ENCODE measurements around the gene RPS6KA5.
"Not testable (repeated sequence)": the region's sequence is repeated elsewhere in the genome, so short reads cannot be mapped to it uniquely, and the experiment has no call there.

Gene RPS6KA5

DNA sequence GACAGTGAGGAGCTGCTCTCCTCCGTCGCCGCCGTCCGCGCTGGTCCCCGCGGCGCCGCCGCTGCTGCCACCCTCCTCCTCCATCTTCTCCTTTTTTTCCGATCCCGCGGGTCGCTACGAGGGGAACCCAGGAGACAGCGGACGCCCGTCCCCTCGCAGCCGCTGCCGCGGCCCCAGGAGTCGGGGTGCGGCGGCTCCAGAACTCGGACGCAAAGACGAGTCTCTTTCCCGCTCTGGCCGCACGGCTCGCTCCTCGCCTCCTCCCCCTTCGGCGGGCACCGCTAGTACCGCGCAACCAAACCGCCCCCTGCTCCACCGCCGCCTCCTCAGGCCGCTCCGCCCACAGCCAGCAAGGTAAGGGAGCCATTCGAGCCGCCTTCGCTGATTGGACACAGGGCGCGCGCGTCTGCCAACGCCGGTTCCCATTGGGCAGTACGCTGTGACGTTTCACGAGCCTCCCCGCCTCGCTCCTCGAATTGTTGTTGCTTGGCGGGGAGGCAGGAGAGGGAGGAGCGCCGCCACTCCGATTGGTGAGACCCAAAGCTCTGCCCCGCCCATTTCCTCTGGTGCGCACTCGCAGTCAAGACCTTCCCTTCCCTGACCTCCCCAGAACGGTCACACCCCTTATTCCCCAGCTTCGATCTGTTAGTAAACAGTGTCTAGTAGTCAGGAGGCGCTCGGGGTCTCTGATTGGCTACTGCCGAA lies at the start of gene RPS6KA5:
Gene RPS6KA5 (minus strand): TSS at position 291 of the 705 bp plus-strand sequence. CDS start 207 bp downstream, at position 84.
- FAIRE-seq, result peak; percentile 99

DNA sequence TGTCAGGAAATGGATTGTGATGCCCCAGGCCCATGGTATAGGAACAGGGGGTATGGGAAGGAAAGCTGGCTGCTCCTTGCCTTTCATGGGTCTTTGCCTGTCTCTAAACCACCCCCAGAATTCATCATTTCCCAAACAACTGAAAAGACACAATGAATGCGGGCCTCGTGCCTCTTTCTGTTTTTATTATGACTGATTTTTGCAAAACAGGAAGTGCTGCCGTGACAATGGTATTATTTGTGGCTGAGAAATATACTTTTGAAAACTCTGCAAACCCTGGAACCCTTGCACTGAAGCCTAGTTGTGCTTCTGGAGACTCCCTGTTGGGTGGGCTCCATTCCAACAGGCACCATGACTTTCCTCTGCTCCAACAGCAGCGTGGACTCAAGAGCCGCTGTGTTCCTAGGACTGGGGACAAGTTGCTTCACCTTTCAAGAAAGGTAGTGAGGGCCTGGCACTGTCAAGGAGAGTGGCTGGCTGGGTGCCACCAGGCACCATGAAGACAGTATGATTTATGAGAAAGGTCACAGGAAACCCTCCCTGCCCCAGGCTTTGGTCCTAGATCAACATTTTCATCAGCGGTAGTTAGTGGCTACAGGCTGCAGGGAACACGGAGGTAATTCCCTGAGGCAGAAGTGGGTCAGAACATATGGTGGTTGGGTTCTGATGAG lies 48.6 kb upstream of the RPS6KA5 start:
- FAIRE-seq, result no peak

DNA sequence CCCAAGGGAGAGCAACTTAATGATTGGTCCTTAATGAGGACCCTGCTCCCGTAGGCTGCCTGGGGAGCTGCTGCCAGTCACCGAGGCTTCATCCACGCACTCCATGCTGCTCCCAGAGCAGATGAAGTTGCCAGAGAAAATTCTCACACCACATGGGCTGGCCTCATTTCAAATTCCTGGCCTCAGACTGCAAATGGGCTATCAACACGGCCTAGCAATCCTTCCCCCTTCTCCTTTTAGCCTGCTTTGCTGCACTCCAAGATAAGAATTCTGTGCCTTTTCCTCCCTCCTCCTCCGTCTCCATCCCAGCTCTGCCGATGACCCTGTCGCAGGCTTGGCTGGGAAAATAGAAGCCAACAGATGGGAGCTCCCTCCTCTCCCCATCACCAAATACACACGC lies 42.7 kb upstream of the RPS6KA5 start:
- no peak for FAIRE-seq

DNA sequence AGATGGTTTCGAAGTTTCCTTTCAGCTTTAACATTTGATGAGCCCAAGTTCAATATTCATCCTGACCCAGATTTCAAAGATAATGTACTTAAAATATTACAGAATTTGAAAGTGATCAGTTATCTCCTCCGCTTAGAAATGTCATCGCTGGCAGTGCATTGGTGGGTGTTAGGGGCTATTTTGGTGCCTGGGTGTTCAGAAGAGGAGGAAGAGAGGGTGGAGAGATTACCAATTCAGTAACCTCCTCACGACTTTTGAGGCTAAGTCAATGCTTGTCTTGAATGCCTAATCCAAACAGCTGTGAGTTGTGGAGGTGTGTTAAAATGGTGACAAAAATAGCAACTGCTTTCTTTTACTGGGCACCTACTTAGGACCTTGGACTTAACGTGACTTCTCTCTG lies 39.7 kb upstream of the RPS6KA5 start:
- no peak for FAIRE-seq

DNA sequence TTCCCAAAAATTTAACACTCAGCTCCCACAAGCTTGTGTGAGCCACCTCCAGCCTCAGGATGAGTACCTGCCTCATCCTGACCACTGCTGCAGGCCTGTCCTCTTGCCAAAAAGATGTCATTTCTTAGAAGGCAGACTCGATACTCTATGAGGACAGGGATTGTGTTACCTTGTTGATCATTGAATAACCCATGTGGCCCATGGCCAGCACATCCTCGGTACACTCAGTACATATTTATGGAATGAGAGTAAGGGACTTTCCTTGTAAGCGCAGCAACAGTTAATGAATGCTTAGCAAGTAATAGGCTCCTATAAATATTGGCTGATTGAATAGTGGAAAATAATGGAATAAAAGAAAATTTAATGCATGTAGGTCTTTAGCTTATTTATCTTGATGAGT lies 38.1 kb upstream of the RPS6KA5 start:
- FAIRE-seq, result no peak

DNA sequence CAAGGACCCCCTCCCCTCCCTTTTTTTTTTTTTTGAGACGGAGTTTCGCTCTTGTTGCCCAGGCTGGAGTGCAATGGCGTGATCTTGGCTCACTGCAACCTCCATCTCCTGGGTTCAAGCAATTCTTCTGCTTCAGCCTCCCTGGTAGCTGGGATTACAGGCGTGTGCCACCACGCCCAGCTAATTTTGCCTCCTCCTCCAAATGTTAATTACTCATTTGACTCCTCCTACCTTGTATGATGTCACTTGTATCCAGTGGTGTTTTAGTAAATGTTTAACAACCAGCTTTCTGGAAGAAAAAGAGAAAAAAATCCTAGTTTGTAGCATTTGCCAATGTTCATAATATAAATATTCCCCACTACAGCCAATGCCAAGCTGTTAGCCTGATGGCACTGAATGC lies 37.2 kb upstream of the RPS6KA5 start:
- not testable (repeated sequence) for FAIRE-seq

DNA sequence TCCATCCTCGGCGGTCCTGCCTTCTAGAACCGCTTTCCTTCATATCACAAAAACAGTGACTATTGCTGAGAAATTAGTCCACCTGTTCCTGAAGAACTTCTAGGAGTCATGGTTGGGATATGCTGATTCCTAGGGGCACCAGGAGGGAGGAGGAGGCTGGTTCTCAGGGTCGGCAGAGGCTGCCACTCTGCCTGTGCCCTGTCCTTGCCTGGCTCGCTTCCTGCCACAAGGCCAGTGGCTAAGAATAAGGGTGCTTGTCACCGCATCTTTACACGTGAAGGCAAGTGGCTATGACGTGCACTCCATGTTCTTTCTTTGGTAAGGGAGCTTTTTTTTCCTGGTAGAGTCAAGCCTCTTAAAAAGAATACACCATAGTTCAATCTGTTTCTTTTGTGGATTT lies 34.7 kb upstream of the RPS6KA5 start:
- no peak for FAIRE-seq

DNA sequence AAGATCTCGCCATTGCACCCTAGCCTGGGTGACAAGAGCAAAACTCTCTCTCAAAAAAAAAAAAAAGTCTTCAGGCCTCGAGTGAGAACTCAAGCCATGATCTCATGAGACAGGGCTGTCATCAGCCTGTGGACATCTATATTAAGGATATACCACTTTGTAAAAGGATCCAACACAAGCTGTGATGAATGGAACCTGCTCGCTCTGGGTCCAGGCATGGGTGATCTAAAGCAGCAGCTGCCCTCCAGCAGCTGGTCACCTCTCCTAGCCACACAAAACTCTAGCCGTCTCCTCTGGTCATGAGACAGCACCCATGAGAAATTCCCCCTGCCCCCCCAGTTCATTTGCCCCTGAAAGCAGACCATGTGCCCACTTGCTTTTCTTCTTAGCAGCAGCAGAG lies 34.3 kb upstream of the RPS6KA5 start:
- FAIRE-seq, result no peak

DNA sequence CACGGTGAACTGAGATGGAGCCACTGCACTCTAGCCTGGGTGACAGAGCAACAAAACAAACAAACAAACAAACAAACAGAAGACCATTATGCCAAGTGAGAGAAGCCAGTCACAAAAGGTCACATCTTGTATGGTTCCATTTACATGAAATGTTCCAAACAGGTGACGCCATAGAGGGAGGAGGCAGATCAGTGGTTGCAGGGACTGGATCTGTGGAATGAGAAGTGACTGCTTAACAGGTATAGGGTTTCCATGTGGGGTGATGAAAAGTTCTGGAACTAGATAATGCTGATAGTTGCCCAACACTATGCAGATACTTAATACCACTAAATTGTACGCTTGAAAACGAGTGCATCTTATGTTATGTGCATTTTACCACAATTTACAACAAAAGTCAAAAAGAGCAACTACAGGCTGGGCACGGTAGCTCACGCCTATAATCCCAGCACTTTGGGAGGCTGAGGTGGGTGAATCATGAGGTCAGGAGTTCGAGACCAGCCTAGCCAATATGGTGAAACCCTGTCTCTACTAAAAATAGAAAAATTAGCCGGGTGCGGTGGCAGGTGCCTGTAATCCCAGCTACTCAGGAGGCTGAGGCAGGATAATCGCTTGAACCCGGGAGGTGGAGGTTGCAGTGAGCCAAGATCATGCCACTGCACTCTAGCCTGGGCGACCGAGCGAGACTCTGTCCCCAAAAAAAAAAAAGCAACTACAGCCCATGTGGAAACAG lies 33.5 kb upstream of the RPS6KA5 start:
- not testable (repeated sequence) for FAIRE-seq

DNA sequence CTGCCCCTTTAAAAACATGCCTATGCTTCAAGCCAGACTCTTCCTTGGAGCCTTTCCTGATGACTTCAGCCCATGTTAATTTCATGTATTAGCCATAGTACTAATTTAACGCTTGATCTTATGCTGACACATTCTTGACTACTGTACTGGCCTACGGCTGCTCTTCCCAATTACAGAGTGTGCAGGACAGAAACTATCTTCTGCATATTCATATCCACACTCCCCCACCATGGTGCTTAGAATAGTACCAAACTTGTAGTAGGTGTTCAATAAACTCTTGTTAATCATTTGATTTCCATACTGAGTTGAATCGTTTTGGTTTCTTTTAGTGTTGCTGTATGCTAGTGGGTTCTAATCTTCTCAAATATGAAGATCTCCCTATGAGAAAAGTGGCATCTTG lies 31.6 kb upstream of the RPS6KA5 start:
- no peak for FAIRE-seq

DNA sequence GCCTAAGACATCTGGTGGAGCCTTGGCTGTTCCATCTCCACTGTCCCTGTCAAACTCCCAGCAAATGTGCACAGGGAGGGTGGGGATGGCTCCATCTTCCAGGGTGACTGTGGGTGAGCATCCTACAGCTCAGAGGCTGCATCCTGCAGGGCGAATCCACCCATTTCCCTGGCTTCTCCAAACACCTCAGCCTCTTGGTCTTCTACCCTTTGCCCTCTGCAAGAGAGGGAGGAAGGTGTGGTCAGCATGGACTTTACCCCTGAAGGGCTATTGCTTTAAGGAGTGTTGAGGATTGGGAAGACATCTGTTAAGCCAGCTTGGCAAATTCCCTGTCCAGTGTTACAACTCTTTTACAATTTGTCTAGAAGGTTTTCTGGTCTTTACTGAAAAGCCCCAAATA lies 30.3 kb upstream of the RPS6KA5 start:
- no peak for FAIRE-seq

DNA sequence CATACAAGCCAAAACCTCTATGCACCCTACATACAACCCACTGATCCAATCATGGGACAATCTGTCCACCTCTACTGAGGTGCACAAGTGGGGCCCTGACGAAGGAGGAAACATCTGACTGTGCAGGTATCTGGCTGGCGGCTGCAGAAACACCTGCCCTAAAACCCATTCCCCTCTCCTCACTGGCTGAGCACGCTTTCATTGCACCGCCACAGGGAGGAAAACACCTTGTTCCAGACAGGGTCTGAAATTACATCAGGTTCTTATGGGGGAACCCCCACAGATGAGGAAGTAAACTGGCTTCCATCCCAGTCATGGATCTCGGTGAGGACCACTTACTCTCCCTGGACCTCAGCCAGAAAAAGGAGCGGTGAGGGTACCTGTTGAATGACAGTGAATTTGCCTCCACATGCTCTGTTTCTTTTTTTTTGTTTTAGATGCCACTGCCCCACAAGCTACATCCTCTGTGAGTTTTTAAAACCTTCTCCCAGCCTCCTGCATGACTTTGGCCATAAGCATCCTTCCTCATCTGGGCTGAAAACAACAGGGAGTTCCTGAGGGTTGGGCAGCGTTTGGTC lies 29.6 kb upstream of the RPS6KA5 start:
- no peak for FAIRE-seq

DNA sequence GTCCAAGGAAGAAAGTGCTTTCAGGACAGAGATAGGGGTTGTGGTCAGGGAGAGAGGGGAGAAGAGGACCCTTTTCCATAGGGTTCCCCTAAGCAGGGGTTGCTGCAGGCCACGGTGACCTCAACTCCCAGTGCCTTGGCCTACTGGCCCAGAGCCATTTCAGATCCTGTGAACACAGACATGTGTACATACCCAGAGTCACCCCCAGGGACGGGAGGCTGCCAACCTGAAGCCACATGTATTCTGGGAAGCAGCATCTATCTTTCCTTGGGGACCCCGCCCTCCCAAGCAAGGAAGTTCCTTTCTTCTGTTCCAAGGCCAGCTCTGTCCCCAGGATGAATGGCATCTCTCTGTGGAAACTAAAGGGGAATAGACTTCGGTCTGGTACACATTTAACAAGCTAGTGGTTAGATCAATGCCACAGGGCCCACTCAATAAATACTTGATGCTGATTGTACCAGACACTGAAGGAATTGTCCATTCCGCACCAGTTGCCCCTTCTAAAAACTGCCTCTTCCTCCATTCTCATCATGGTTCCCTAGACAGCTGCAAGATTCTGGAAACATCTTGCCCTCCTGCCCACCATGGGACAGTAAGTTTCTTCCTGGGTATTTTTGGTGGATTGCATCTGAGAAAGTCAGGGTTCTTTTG lies 28.3 kb upstream of the RPS6KA5 start:
- no peak for FAIRE-seq

DNA sequence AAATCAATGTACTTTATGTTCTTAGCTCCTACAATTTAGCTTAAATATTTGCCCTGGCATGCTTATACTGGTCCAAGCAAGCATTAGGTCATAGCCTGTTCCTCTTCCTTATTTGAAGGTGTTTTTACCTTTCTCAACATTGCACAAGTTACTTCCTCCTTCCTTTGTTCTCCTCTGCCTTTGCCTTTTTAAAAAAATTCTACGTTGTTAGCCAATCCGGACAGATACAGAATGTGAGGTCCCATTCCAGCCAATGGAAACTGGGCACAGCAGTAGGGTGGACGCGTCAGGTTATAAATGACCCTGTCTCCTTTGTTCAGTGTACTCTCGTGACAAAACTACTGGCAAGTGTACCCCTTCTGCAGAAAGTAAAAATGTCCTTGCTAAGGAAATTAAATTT lies 27.0 kb upstream of the RPS6KA5 start:
- FAIRE-seq, result not testable (repeated sequence)

DNA sequence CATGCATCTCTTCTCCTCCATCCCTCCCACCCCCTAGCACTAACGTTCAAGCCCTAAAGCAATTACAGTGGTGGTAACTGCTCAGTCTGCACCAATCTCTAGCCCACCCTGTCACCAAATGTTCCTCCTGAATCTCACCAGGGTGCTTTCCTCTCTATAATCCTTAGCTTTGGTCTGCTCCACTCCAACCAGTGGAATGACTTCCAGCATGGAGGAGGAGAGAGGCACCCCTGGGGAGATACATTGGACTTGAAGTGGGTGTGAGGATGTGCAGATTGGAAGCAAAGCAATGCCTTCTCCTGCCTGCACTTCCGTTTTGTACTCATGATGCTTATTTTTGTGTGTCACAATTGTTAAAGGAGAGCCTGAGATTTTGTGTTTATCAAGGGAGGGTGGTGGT lies 24.1 kb upstream of the RPS6KA5 start:
- FAIRE-seq, result no peak

DNA sequence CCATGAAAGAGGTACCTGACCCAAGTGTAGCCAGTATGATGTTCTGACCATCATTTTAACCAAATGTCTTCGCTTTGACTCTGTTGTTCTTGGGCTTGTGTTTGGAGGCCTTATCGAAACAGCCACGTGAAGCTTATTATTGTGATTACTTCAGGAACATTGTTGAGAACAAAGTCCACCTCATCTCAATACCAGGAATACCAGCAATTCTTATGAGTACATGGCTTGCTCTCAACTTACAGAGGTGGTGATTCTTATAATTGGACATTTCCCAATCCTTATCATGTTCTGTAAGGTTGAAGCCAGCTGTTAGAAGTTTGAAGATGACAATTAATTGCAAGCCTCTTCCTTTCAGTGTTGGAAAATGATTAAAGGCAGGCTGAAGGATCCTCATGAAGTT lies 21.8 kb upstream of the RPS6KA5 start:
- no peak for FAIRE-seq

DNA sequence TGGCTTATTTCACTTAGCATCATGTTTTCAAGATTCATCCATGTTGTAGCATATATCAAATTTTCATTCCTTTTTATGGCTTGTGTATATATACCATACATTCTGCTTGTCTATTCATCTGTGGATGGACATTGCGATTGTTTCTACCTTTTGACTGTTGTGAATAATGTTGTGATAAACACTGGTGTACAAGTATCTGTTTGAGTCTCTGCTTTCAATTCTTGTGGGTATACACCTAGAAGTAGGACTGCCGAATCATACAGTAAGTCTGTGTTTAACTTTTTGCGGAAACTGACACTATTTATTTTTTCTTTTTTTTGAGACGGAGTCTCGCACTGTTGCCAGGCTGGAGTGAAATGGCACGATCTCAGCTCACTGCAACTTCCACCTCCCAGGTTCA lies 19.6 kb upstream of the RPS6KA5 start:
- FAIRE-seq, result no peak

DNA sequence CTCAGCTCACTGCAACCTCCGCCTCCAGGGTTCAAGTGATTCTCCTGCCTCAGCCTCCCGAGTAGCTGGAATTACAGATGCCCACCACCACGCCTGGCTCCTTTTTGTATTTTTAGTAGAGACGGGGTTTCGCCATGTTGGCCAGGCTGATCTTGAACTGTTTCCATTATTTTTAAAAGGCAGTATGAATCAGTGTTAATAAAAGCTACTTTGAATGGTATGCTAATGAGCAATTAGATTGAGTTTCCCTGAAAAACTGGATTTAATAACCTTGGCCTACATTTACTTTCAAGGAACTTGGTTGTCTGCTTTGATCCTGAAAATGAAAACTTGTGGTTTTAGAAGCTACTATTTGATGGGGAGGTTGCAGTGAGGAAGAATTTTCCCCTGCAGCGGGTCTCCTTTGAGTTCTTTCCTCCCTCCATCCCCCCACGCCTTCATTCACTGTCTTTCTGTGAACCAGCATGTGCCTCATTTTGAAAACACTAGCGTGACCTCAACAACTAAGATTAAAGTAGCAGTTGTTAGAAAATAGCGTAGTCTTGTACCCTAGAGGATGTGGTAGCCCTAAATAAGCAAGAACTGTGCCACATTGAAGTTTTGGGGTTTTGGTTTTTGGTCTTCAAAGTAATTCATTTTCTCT lies 17.8 kb upstream of the RPS6KA5 start:
- no peak for FAIRE-seq

DNA sequence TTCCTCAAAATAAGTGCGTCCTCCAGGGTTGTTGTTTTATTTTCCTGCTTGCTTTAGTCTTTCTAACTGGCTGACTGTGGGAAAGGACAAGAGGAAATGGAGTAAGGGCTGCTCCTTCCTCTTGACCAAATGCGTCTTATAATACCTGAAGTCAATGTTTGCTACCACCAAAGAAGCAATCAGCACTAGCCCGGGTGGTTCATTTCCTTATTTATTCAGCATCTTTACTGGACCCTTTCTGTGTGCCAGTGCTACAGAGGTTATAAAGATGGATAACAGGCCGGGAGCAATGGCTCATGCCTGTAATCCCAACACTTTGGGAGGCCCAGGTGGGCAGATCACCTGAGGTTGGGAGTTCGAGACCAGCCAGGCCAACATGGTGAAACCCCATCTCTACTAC lies 15.1 kb upstream of the RPS6KA5 start:
- FAIRE-seq, result no peak

DNA sequence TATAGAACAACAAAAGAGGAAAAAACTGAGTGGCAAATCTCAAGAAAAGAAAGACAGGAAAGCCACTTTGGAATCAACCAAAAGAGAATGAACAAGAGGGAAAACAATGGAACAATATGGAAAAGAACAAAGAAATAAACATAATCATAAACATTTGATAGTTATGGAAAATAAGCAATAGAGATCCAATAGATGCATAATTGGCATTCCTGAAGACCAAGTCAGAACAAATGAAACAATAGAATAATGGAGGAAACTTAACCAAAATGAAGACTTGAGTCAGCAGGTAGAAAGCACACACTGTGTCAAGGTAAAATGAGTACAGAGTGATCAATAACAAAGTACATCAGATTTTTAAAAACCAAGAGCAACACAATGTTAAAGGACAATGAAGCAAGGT lies 10.1 kb upstream of the RPS6KA5 start:
- FAIRE-seq, result no peak

DNA sequence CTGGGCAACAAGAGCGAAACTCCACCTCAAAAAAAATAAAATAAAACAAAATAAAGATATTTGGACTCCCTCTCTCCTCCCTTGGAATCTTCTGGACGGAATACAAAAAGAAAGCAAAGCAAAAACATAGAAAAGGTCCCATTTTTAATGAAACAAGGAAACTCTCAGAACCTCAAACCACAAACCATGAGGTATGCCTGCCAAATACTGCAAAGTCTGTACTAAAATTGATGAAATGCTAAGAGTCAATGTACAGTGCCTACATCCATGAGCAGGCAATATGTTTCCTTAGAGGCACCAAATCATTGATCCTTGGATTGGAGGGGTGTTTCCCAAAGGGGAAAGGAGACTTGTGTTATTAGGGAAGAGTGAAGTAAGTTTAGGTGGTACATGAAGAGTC lies 8.2 kb upstream of the RPS6KA5 start:
- FAIRE-seq, result no peak

DNA sequence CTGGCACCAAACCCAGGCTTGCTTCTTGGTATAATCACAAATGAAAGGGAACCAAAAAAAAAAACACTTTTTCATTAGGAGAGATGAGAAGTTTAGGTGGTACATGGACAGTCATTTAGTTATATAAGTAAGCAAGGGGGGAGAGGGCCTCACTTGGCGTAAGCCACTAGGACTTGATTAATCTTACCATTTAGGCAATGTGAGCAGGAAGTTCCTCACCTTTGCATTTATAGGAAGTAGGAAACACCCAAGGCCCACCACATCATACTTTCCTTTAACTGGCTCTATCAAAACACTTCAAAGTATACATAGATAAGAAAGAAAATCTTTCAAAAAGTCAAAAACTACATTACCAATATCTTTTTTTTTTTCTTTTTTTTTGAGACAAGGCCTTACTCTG lies 6.7 kb upstream of the RPS6KA5 start:
- no peak for FAIRE-seq

DNA sequence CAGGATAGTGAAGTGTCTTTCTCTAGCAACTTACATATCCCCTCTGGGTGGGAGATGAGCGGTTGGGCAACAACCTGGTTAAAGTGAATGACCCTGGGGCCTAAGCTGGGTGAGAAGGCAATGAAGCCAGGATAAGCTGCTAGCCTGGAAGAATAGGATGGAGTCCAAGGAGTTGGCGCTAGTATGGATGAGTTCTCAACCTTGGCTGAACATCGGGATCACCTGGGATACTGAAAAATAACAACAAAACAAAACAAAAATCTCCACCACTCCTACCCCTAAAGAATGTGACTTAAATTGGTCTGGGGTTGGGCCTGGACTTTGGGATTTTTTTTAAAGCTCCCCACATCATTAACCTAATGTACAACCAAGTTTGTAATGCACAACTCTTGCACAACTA lies 4.8 kb upstream of the RPS6KA5 start:
- FAIRE-seq, result no peak
